Keratinocyte (primary cell): Measurements from ENCODE around the gene SMARCA5. TPM values are rescaled to one million over a fixed set of nuclear protein-coding genes. Genes with fewer than 3 reads are reported as not detected.

Experiments
- DNase-seq: peaks from one replicate; pipeline ENCODE4 v3.0.0-alpha.2; 2011; ENCODE audit warnings: low read depth, missing footprints, low spot score
- FAIRE-seq: peaks from 2 replicates; lab custom pipeline; 2011; peaks lifted over from hg19 to GRCh38; lab: Jason Lieb, UNC
- H2AFZ ChIP-seq: 2 replicates; pipeline ENCODE4 v1.6.0; 2012; ENCODE audit warnings: low read length, control low read depth, inconsistent platforms; ENCODE audit not compliant: control insufficient read depth
- H3K27ac ChIP-seq: 2 replicates; pipeline ENCODE4 v1.5.1; 2011; ENCODE audit warnings: low read length; ENCODE audit not compliant: control insufficient read depth, insufficient read depth
- H3K27me3 ChIP-seq: 3 replicates; pipeline ENCODE4 v1.6.0; 2011; ENCODE audit warnings: low read length; ENCODE audit not compliant: control insufficient read depth, insufficient read depth; ENCODE audit errors: extremely low read depth
- H3K36me3 ChIP-seq, 2 experiments: 2 replicates in 1 of 2; 3 replicates in 1 of 2; pipeline ENCODE4 v1.5.1; 2011; ENCODE audit warnings: low read length in 2 of 2, mild to moderate bottlenecking in 1 of 2; ENCODE audit not compliant: control insufficient read depth in 2 of 2, insufficient read depth in 2 of 2; ENCODE audit errors: extremely low read depth in 1 of 2
- H3K4me1 ChIP-seq: 3 replicates; pipeline ENCODE4 v1.5.1; 2011; ENCODE audit warnings: low read length; ENCODE audit not compliant: control insufficient read depth, insufficient read depth; ENCODE audit errors: extremely low read depth
- H3K4me2 ChIP-seq: 3 replicates; pipeline ENCODE4 v1.6.0; 2011; ENCODE audit warnings: low read depth, low read length; ENCODE audit not compliant: control insufficient read depth, insufficient read depth; ENCODE audit errors: extremely low read depth
- H3K4me3 ChIP-seq, 3 experiments: fragments of 200-600 bp in 1 of 3; sonication (generic) in 1 of 3; 2 replicates in 2 of 3; 3 replicates in 1 of 3; pipeline ENCODE4 v1.5.1; 2011 to 2016; ENCODE audit warnings: low read length in 3 of 3, mild to moderate bottlenecking in 3 of 3, control low read depth in 2 of 3, inconsistent platforms in 1 of 3, low read depth in 1 of 3, mixed read lengths in 1 of 3, mixed run types in 1 of 3, moderate library complexity in 1 of 3; ENCODE audit not compliant: control insufficient read depth in 2 of 3, insufficient read depth in 2 of 3; ENCODE audit errors: extremely low read depth in 1 of 3
- H3K79me2 ChIP-seq: 2 replicates; pipeline ENCODE4 v1.6.0; 2012; ENCODE audit warnings: low read length; ENCODE audit not compliant: control insufficient read depth, insufficient read depth
- H3K9ac ChIP-seq: 3 replicates; pipeline ENCODE4 v1.6.0; 2011; ENCODE audit warnings: low read length; ENCODE audit not compliant: control insufficient read depth, insufficient read depth; ENCODE audit errors: extremely low read depth
- H3K9me1 ChIP-seq: 3 replicates; pipeline ENCODE4 v1.6.0; 2011; ENCODE audit warnings: low read length; ENCODE audit not compliant: control insufficient read depth, insufficient read depth; ENCODE audit errors: extremely low read depth
- H3K9me3 ChIP-seq: 2 replicates; pipeline ENCODE4 v1.5.1; 2012; ENCODE audit warnings: low read depth, low read length; ENCODE audit not compliant: control insufficient read depth
- H4K20me1 ChIP-seq: 3 replicates; pipeline ENCODE4 v1.6.0; 2011; ENCODE audit warnings: low read length; ENCODE audit not compliant: control insufficient read depth, insufficient read depth; ENCODE audit errors: extremely low read depth
- CTCF ChIP-seq, 3 experiments: IDR thresholded peaks in 1 of 3; conservative IDR thresholded peaks in 1 of 3; optimal IDR thresholded peaks in 1 of 3; 2 replicates in 2 of 3; 3 replicates in 1 of 3; pipeline versions ENCODE3 to v1.5.1; 2011; ENCODE audit warnings: low read length in 3 of 3, mild to moderate bottlenecking in 3 of 3, moderate library complexity in 2 of 3, control low read depth in 1 of 3, inconsistent platforms in 1 of 3; ENCODE audit not compliant: insufficient read depth in 2 of 3; ENCODE audit errors: extremely low read depth in 1 of 3
- EZH2 ChIP-seq: IDR thresholded peaks from one replicate; pipeline ENCODE4 v1.6.1; 2012; ENCODE audit warnings: inconsistent platforms, mild to moderate bottlenecking, low read length, moderate library complexity
- dilution Hi-C: fragments of 300-500 bp; cut with MboI; formaldehyde crosslinking; loops from one replicate; pipeline ENCODE4 v1.7.0; 2020; ENCODE audit warnings: low sequenced_read_pairs; ENCODE audit not compliant: extremely low pct_ligation_motif_present
- polyA plus RNA-seq, 5 experiments: library from polyadenylated mRNA; depleted of rRNA in 3 of 5; stranded (reverse) in 3 of 5; stranded (forward) in 1 of 5; unstranded in 1 of 5; fragments of >200 nt; gene quantifications; 1 replicate in 1 of 5; 2 replicates in 3 of 5; 3 replicates in 1 of 5; pipeline versions ENCODE4 v1.2.1 to v1.2.3, GENCODE V29; 2011 to 2012; ENCODE audit warnings: missing spikeins in 2 of 5, low read depth in 1 of 5, low replicate concordance in 1 of 5

The SMARCA5 gene
- polyA plus RNA-seq, 1 donor (not counting 4 experiments of a cell fraction or from before 2014, with no cell fraction given): 24.7 TPM

GRCh38 chr4:143564472-143564871 is 51.0 kb downstream of the SMARCA5 start:
- Histone ChIP-seq H3K4me2 (no peak overlapping the region), H3K9me1 (no peaks in the 10 kb centered on the region), H3K9me3 (no peaks in the 10 kb centered on the region), H3K4me3 (no peak overlapping the region), H3K9ac (no peak overlapping the region), H2AFZ (no peak overlapping the region), H4K20me1 (no peaks in the 10 kb centered on the region), H3K4me1 (no peaks in the 10 kb centered on the region), H3K79me2 (no peaks in the 10 kb centered on the region), H3K27me3 (peaks cover 5% of the 10 kb centered on the region), H3K27ac (no peak overlapping the region), H3K36me3 (no peaks in the 10 kb centered on the region)
- no peak for TF ChIP-seq CTCF (optimal IDR thresholded peaks at IDR 0.05 in 1 of 3, IDR thresholded peaks at IDR 0.05 in 1 of 3, conservative IDR thresholded peaks at IDR 0.05 in 1 of 3; ENCODE audit: extremely low read depth in 1 of 3, insufficient read depth in 2 of 3, low read length in 3 of 3)
- TF ChIP-seq EZH2: no peak
- FAIRE-seq (no peak), DNase-seq (no peak)
- dilution Hi-C loops: no loop called here

GRCh38 chr4:143575331-143575730 is 61.8 kb downstream of the SMARCA5 start:
- Histone ChIP-seq H3K9ac (no peak overlapping the region), H3K27me3 (no peaks in the 10 kb centered on the region), H3K4me1 (no peaks in the 10 kb centered on the region), H3K4me2 (no peak overlapping the region), H3K27ac (no peak overlapping the region), H4K20me1 (no peaks in the 10 kb centered on the region), H3K4me3 (no peak overlapping the region), H3K9me1 (no peaks in the 10 kb centered on the region), H3K9me3 (no peaks in the 10 kb centered on the region), H2AFZ (no peak overlapping the region), H3K79me2 (no peaks in the 10 kb centered on the region), H3K36me3 (no peaks in the 10 kb centered on the region)
- no peak for TF ChIP-seq CTCF (optimal IDR thresholded peaks at IDR 0.05 in 1 of 3, IDR thresholded peaks at IDR 0.05 in 1 of 3, conservative IDR thresholded peaks at IDR 0.05 in 1 of 3; ENCODE audit: extremely low read depth in 1 of 3, insufficient read depth in 2 of 3, low read length in 3 of 3)
- no peak for TF ChIP-seq EZH2
- no peak for DNase-seq
- dilution Hi-C loops: no loop called here
- FAIRE-seq: no peak
